Activated CD8-positive, alpha-beta memory T cell treated with anti-CD3 and anti-CD28 coated beads, Interleukin-2, amount 50 U/mL, for 48 hours (primary cell): ENCODE measurements around the gene PDE8A.

Experiments used
- DNase-seq: peaks from one replicate; pipeline ENCODE4 v3.0.0-alpha.2; 2020

Gene PDE8A

DNA sequence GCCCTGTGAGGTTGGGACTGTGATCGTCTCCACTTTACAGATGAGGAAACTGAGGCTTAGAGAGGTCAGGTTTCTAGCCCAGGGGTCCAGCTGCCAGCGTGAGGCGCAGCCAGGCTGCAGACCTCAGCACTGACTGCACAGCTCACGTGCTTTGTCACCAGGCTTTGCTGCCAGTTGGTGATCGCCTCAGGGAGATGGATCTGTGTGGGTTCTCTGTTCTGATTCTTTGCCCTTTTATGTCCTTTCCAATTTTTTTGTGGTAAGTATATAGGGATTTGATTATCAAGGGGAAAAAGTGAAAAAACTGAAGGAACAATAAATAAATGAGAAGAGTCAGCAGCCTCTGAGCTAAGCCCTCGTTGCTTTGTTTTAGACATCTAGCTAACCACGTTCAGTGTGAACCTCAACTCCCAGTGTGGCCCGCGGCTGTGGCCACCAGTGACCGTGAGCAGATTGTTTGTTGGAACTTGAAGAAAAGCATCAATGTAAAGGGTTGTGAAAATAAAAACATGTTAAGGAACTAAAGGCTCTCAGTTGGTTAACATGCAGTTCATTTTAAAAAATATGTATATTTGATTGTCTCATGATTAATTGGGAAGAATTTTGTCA is 117.6 kb downstream of the PDE8A start:
- DNase-seq = no peak

GRCh38 chr15:85100186-85100937 is 118.7 kb downstream of the PDE8A start:
- DNase-seq = no peak

DNA sequence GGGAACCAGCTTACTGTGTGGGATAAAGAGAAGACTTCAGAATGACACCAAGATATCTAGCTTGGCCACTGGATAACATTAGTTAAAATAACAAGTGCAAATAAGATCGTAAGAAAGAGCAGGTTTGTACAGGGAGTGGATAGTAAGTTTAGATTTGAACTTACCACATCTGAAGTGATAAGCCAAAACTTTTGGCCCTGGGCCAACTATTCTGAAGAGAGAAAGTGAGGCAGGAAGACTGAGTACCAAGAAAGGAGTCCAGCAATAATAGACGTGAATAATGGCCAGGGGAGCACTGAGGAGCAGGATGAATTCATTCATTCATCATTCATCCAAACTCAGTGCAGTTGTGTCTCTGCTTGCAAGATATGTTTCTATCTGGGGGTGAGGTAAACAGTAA is 122.9 kb downstream of the PDE8A start:
- DNase-seq = no peak

DNA sequence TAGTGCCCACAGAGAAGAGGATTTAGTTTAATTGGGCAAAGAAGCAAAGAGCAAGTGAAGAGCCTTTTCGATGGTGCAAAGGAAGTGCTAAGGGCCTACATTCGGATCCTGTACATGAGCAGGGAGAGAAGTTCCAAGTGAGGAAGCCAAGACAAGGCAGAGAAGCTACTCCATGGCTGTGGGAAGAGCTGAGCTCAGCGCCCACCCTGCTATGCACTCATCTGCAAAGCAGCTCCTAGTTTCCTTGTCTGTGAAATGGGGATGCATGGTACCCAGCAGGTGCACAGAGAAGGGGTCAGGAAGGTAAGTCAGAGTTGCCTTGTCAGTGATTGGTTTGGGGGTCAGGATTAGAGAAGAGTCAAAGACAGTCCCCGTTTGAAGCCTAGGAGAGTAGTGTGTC is 126.5 kb downstream of the PDE8A start:
- DNase-seq = no peak

- no peak for DNase-seq
Observed at GRCh38 chr15:85109333-85109732, 127.7 kb downstream of the PDE8A start.

DNA sequence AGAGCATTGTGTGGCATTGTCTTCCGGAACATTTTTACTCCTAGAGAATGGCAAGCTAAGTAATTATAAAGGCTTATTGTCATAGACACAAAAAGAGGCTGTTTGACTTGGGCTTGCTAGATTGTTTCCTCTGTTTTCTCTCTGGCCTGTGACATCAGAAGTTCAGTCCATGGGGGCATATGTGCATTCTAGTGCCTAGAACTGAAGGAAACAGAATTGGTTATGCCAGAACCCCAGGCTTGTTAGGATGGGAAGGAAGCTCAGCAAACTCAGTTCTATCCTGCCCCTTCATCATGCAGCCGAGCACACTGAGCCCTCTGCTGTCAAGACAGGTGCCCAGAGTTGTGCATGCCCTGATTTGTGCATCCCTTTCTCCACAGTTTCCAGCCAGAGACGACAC is 131.3 kb downstream of the PDE8A start:
- no peak for DNase-seq

- no peak for DNase-seq
Observed at GRCh38 chr15:85114886-85115285, 133.2 kb downstream of the PDE8A start.

DNA sequence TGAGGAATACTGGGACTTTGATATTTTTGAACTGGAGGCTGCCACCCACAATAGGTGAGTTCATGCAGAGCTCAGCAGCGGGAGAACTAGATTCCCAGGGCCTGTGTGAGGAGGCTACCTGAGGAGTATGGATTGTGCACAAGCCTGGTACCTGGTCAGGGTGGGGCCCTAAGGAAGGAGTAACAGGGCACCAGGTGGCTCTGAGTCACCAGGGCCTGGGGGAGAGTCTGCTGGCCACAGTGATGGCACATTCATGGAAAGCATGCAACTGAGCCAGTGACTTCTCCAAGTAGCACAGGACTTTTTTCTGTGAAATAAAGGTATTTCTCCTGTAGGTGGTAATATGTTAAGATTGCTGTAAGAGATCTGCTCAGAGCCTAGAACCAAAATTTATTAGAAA is 134.4 kb downstream of the PDE8A start:
- DNase-seq = no peak

DNA sequence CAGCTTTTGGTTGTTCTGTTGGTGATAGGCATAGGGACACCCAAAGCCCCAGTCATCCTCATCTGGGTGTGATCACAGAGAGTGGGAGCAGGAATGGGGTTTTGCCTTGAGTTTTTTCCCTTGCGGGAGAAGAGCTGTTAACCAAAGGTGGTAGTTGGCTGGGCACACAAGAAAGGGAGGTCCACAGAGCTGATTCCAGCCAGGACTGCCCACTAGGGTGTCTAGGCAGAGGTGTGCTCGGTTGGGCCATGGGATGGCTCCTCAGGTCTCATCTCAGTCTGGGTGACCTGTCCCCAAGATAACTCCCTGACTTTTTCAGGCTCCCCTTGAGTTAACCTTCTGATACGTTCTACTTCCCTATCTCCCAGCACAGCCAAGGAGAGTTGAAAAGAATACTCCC is 134.8 kb downstream of the PDE8A start:
- DNase-seq = no peak

DNA sequence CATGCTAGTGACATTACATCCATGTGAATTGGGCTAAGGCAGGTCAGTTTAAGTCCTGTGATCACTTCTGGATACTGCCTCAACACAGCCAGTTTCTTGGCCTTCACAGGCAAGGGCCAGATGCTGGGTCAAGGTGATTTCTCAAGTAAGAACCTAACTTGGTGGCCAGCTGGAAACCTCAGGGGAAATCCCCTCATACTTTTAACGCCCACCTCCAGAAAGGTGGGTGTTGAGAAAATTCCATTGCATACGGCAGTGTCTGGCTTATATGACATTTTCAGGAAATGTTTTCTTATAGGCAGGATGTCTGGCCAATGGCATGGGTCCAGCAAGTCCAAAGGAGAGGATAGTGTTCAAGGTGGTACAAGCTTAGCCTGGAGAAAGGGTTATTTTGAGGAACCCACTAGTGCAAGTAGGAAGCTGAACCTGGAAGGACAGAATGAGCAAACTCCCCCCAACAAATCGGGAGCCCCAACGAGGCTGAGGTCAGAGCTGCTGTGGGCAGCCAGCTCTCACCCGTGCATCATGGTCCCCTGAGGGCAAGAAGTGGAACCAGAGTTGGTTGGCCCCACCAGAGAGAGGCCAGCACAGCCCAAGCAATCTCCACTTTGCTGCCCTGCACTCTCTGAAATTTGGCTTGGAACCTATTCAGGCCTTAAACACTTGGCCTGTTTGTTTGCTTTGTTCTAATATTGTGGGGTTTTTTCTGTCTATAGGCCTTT is 135.4 kb downstream of the PDE8A start:
- no peak for DNase-seq

- DNase-seq = no peak
Observed at GRCh38 chr15:85118173-85118572, 136.5 kb downstream of the PDE8A start.

DNA sequence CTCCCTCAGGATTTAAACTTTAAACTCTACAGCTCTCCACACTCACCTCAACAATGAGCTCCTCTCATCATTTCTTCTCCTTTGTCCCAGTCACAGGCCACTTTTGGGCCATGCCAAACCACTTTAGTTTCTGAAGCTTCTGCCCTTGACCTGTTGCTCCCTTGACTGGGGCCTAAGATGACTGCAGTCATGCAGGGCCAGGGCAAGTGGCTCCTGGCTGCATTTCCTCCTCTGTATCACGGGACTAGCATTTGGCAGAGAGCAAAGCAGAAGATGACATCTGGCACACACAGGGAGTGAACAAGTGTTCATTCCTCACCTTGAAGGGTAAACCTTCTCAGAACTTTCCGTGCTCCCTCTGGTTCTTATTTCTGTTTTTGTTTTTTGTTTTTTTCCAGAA is 136.9 kb downstream of the PDE8A start:
- no peak for DNase-seq

DNA sequence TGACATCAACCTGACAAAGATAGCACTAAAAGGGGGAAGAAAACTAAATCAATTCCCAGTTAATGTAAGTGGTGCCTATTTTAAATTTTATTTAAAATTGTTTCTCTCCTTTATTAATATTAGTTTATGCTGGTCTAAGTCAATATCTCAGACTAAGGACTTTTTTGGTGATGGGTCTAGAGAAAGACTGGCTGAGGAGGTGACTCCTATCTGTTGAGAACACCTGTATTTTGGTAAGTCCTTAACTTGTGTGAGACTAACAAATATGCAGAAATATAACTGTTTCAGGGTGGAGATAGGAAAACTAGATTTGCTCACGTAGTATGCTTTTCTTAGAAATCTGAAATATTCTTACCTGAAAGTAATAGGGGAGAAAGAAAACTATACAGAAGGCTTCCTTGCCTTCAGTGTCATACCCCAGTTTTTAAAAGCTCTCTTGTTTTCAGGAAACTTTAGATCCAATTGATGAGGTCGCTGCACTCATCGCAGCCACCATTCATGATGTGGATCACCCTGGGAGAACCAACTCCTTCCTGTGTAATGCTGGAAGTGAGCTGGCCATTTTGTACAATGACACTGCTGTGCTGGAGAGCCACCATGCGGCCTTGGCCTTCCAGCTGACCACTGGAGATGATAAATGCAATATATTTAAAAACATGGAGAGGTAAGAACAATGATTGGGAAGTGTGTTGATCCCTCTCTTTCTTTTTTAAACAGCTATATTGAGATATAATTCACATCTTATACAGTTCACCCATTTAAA is 138.9 kb downstream of the PDE8A start:
- no peak for DNase-seq

DNA sequence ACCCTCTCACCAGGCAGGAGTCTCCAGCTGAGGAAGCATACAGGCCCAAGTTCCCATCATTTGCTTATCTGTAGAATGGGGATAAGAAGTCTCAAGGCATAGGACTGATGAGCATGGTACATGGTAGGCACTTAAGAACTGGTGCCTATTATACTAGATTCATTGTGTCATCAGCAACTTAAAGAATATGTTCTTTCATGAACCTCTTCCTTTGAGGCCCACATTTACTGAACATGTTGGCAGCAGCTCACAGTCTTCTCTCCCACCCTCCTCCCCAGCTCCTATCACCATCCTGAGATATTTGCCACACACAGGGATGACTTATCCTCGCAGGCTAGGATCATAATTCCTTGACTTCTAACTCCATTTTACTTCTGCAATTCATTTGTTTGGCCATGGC is 142.5 kb downstream of the PDE8A start:
- no peak for DNase-seq

GRCh38 chr15:85125056-85125661 is 143.5 kb downstream of the PDE8A start:
- DNase-seq = no peak

- no peak for DNase-seq
Observed at GRCh38 chr15:85128621-85129020, 147.0 kb downstream of the PDE8A start.

DNA sequence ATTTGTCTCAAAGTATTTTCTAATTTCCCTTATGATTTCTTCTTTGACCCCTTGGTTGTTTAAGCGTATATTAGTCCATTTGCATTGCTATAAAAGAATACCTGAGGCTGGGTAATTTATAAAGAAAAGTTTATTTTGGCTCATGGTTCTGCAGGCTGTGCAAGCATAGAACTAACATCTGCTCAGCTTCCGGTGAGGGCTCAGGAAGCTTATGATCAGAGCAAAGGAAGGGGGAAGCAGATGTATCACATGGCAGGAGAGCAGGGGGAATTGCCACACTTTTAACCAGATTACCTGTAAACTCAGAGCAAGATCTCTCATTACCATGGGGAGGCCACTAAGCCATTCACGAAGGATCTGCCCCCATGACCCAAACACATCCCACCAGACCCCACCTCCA is 148.2 kb downstream of the PDE8A start:
- no peak for DNase-seq

GRCh38 chr15:85131915-85132314 is 150.3 kb downstream of the PDE8A start:
- no peak for DNase-seq

- DNase-seq = no peak
Observed at GRCh38 chr15:85133709-85134108, 152.1 kb downstream of the PDE8A start.

GRCh38 chr15:85137489-85138168 is 156.0 kb downstream of the PDE8A start:
- DNase-seq = no peak

DNA sequence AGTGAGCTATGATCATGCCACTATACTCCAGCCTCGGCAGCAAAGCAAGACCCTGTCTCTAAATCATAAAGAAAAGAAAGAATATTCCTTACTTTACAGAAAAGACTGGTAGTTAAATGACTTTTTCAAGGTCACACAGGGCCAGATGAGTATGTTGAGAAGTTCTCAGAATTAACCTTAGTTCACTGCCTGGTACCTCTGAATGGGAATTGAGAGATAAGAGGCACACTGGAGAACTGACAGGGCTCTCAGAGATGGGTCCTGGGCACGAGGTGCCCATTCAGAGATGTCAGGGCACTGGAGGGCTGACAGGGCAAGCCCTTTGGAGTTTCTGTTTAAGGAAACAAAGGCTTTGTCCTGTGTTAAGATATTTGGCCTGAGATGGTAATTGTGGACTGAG is 157.7 kb downstream of the PDE8A start:
- DNase-seq = no peak

DNA sequence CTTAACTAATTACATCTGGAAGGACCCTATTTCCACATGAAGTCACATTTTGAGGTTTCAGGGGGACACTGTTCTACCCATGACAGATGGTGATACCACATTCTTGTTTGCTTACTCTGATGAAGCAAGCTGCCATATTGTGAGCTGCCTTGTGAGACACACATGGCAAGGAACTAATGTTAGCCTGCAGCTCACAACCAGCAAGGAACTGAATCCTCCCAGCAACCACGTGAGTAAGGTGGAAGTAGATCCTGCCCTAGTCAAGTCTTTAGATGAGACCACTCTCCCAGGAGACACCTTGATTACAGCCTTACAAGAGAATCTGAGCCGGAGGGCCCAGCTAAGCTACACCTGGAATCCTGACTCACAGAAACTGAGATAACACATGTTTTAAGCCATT is 160.1 kb downstream of the PDE8A start:
- DNase-seq = no peak
